H9 (cell line): ENCODE data around the gene MAD1L1. TPM values are rescaled to one million over a fixed set of nuclear protein-coding genes. Genes with fewer than 3 reads are reported as not detected.
A peak's percentile ranks its signal among the peaks of the same experiment; 100 is the strongest.

ENCODE experiments used
- DNase-seq: peaks from one replicate; pipeline ENCODE4 v3.0.0-alpha.2; 2017
- H2AFZ ChIP-seq: one replicate; pipeline ENCODE4 v1.6.1; 2013; ENCODE audit warnings: mild to moderate bottlenecking, low read length, control low read depth, moderate library complexity
- H2AK5ac ChIP-seq: 2 replicates; pipeline ENCODE4 v1.6.1; 2013; ENCODE audit warnings: low read length, control low read depth, mixed read lengths; ENCODE audit not compliant: insufficient read length
- H2BK120ac ChIP-seq: one replicate; pipeline ENCODE4 v1.6.1; 2013; ENCODE audit warnings: low read depth, mild to moderate bottlenecking, low read length, control low read depth, inconsistent platforms; ENCODE audit not compliant: poor library complexity, severe bottlenecking
- H2BK12ac ChIP-seq: 2 replicates; pipeline ENCODE4 v1.6.1; 2013; ENCODE audit warnings: low read length, control low read depth, mixed read lengths, low read depth; ENCODE audit not compliant: insufficient read length
- H2BK15ac ChIP-seq: 2 replicates; pipeline ENCODE4 v1.6.1; 2013; ENCODE audit warnings: low read depth, low read length, control low read depth
- H2BK20ac ChIP-seq: one replicate; pipeline ENCODE4 v1.6.1; 2013; ENCODE audit warnings: low read depth, mild to moderate bottlenecking, low read length, control low read depth, inconsistent platforms; ENCODE audit not compliant: poor library complexity, severe bottlenecking
- H2BK5ac ChIP-seq: 2 replicates; pipeline ENCODE4 v1.6.1; 2013; ENCODE audit warnings: low read length, control low read depth, mixed read lengths; ENCODE audit not compliant: insufficient read length
- H3K14ac ChIP-seq: 2 replicates; pipeline ENCODE4 v1.6.1; 2013; ENCODE audit warnings: low read length, control low read depth; ENCODE audit not compliant: insufficient read depth
- H3K18ac ChIP-seq: 2 replicates; pipeline ENCODE4 v1.6.1; 2013; ENCODE audit warnings: low read depth, mild to moderate bottlenecking, mixed read lengths, low read length, control low read depth; ENCODE audit not compliant: insufficient read length
- H3K23ac ChIP-seq: 2 replicates; pipeline ENCODE4 v1.6.1; 2013; ENCODE audit warnings: low read length, control low read depth, mixed read lengths, low read depth; ENCODE audit not compliant: insufficient read length
- H3K23me2 ChIP-seq: 2 replicates; pipeline ENCODE4 v1.6.1; 2013; ENCODE audit warnings: low read depth, mild to moderate bottlenecking, mixed read lengths, low read length, control low read depth; ENCODE audit not compliant: insufficient read length, poor library complexity, severe bottlenecking
- H3K27ac ChIP-seq: 2 replicates; pipeline ENCODE4 v1.5.1; 2013; ENCODE audit warnings: low read length, control low read depth, mixed read lengths, low read depth; ENCODE audit not compliant: insufficient read length
- H3K27me3 ChIP-seq: 2 replicates; pipeline ENCODE4 v1.6.1; 2013; ENCODE audit warnings: low read length, control low read depth, inconsistent platforms; ENCODE audit not compliant: insufficient read depth
- H3K4ac ChIP-seq: 2 replicates; pipeline ENCODE4 v1.6.1; 2013; ENCODE audit warnings: low read depth, mild to moderate bottlenecking, control low read depth, inconsistent platforms, low read length, moderate library complexity
- H3K4me1 ChIP-seq: 2 replicates; pipeline ENCODE4 v1.6.1; 2013; ENCODE audit warnings: low read length, control low read depth, inconsistent platforms; ENCODE audit not compliant: insufficient read depth
- H3K4me2 ChIP-seq: 2 replicates; pipeline ENCODE4 v1.6.1; 2013; ENCODE audit warnings: low read length, control low read depth, mixed read lengths; ENCODE audit not compliant: insufficient read length, insufficient read depth
- H3K56ac ChIP-seq: 2 replicates; pipeline ENCODE4 v1.6.1; 2013; ENCODE audit warnings: low read depth, mild to moderate bottlenecking, mixed read lengths, low read length, control low read depth; ENCODE audit not compliant: insufficient read length
- H3K79me1 ChIP-seq: 2 replicates; pipeline ENCODE4 v1.6.1; 2013; ENCODE audit warnings: low read depth, mild to moderate bottlenecking, moderate library complexity, low read length, control low read depth, inconsistent platforms; ENCODE audit not compliant: insufficient read depth, poor library complexity, severe bottlenecking
- H3K79me2 ChIP-seq: 2 replicates; pipeline ENCODE4 v1.6.1; 2013; ENCODE audit warnings: low read length, control low read depth, inconsistent platforms; ENCODE audit not compliant: insufficient read depth
- H3K9ac ChIP-seq: 2 replicates; pipeline ENCODE4 v1.6.1; 2013; ENCODE audit warnings: low read length, control low read depth, mixed read lengths; ENCODE audit not compliant: insufficient read length; ENCODE audit errors: extremely low read depth
- H3K9me3 ChIP-seq: one replicate; pipeline ENCODE4 v1.6.1; 2013; ENCODE audit warnings: low read depth, low read length, inconsistent platforms; ENCODE audit not compliant: control insufficient read depth
- H3T11ph ChIP-seq: one replicate; pipeline ENCODE4 v1.6.1; 2013; ENCODE audit warnings: mild to moderate bottlenecking, low read length, control low read depth, inconsistent platforms
- H4K20me1 ChIP-seq: one replicate; pipeline ENCODE4 v1.6.1; 2013; ENCODE audit not compliant: control insufficient read depth, insufficient read length, insufficient read depth
- H4K5ac ChIP-seq: 2 replicates; pipeline ENCODE4 v1.6.1; 2013; ENCODE audit warnings: low read depth, mild to moderate bottlenecking, mixed read lengths, low read length, control low read depth; ENCODE audit not compliant: insufficient read length
- H4K8ac ChIP-seq: replicated peaks from 2 replicates; pipeline ENCODE4 v1.6.1; 2013; ENCODE audit warnings: low read length, control low read depth, mixed read lengths, low read depth; ENCODE audit not compliant: insufficient read length
- H4K91ac ChIP-seq: 2 replicates; pipeline ENCODE4 v1.6.1; 2013; ENCODE audit warnings: low read depth, mild to moderate bottlenecking, moderate library complexity, mixed read lengths, low read length, control low read depth; ENCODE audit not compliant: insufficient read length
- H3K27ac Mint-ChIP-seq, 3 experiments: 2 replicates in 2 of 3; 3 replicates in 1 of 3; pipeline ENCODE4 v1.8.0; 2020 to 2021; ENCODE audit warnings: mixed read lengths in 3 of 3, mild to moderate bottlenecking in 1 of 3, moderate library complexity in 1 of 3
- H3K27me3 Mint-ChIP-seq: 2 replicates; pipeline ENCODE4 v1.8.0; 2021; ENCODE audit warnings: low read depth, mild to moderate bottlenecking, moderate library complexity, mixed read lengths
- H3K36me3 Mint-ChIP-seq, 3 experiments: 2 replicates in 2 of 3; 3 replicates in 1 of 3; pipeline ENCODE4 v1.8.0; 2020 to 2021; ENCODE audit warnings: low read depth in 3 of 3, mixed read lengths in 3 of 3; ENCODE audit not compliant: insufficient read depth in 1 of 3
- H3K4me1 Mint-ChIP-seq, 2 experiments: 2 replicates each; pipeline ENCODE4 v1.8.0; 2020; ENCODE audit warnings: mixed read lengths in 2 of 2
- H3K4me3 Mint-ChIP-seq, 2 experiments: 2 replicates in 1 of 2; 3 replicates in 1 of 2; pipeline ENCODE4 v1.8.0; 2020 to 2021; ENCODE audit warnings: mild to moderate bottlenecking in 2 of 2, mixed read lengths in 2 of 2, moderate library complexity in 1 of 2
- H3K9me3 Mint-ChIP-seq, 2 experiments: 2 replicates in 1 of 2; 3 replicates in 1 of 2; pipeline ENCODE4 v1.8.0; 2020; ENCODE audit warnings: mild to moderate bottlenecking in 2 of 2, mixed read lengths in 2 of 2, moderate library complexity in 1 of 2
- CTCF ChIP-seq: fragments of 200-600 bp; sonication (generic); conservative IDR thresholded peaks from 3 replicates; pipeline ENCODE4 v1.8.0; 2021; ENCODE audit warnings: antibody characterized with exemption, mild to moderate bottlenecking
- WGBS: extraction: QIAGEN DNeasy Blood & Tissue Kit; methylation state at CpG from one replicate; pipeline ENCODE4 v1.1.7; 2013; ENCODE audit warnings: missing lambda C conversion rate, low lambda C conversion rate, mixed read lengths; ENCODE audit not compliant: insufficient read length; ENCODE audit errors: extremely low coverage; 5-methylcytosine and 5-hydroxymethylcytosine counted together
- total RNA-seq: library from RNA; stranded (reverse); gene quantifications from 2 replicates; pipeline ENCODE4 v1.2.1, GENCODE V29; 2021

The MAD1L1 gene
- total RNA-seq, 1 experiment from 2014 or later = 39.0 TPM

- Histone ChIP-seq H3T11ph (no peak overlapping the region), H2BK120ac (no peak overlapping the region), H4K5ac (no peak overlapping the region), H3K9me3 (no peaks in the 10 kb centered on the region), H3K23ac (no peak overlapping the region), H3K23me2 (no peaks in the 10 kb centered on the region), H3K56ac (no peak overlapping the region), H3K4me1 (no peaks in the 10 kb centered on the region), H2BK15ac (no peak overlapping the region), H3K4me2 (no peak overlapping the region), H2BK20ac (no peak overlapping the region), H2BK5ac (no peak overlapping the region), H3K14ac (no peak overlapping the region; the same call in 1 of the 2 replicates), H3K27me3 (no peaks in the 10 kb centered on the region), H2AK5ac (no peak overlapping the region), H2AFZ (no peak overlapping the region), H3K79me2 (no peaks in the 10 kb centered on the region), H3K79me1 (no peaks in the 10 kb centered on the region), H4K91ac (no peak overlapping the region), H3K18ac (no peak overlapping the region), H4K20me1 (no peaks in the 10 kb centered on the region), H3K9ac (no peak overlapping the region), H3K4ac (no peak overlapping the region), H4K8ac (no peak overlapping the region), H2BK12ac (no peak overlapping the region), H3K27ac (no peak overlapping the region)
- DNase-seq = no peak
- Mint-ChIP-seq H3K36me3 (no peaks in the 10 kb centered on the region), H3K27me3 (no peaks in the 10 kb centered on the region), H3K4me1 (peaks cover 3% of the 10 kb centered on the region in 2 experiments), H3K4me3 (no peak overlapping the region), H3K9me3 (no peaks in the 10 kb centered on the region), H3K27ac (peak overlapping the region; percentile 28 to 87 (median 63); a peak in 4 of 7 replicates)
- no CpG with 5 or more reads among the region's 14 CpGs for WGBS
- no peak for TF ChIP-seq CTCF
These were observed 321.2 kb downstream of the MAD1L1 start for GRCh38 chr7:1911571-1911970.
